Stimulated activated naive CD4-positive, alpha-beta T cell treated with Interleukin-2 at 50 U/mL for 16 hours (primary cell): ENCODE data around the gene SYT7.
"Not testable (repeated sequence)": the region's sequence is repeated elsewhere in the genome, so short reads cannot be mapped to it uniquely, and the experiment has no call there.

Experiments used
- DNase-seq: peaks from one replicate; lab custom pipeline; 2025; lab: John Stamatoyannopoulos, UW

SYT7 gene

GRCh38 chr11:61476371-61476770 lies 104.5 kb downstream of the SYT7 start:
- no peak for DNase-seq

GRCh38 chr11:61475433-61475832 lies 105.4 kb downstream of the SYT7 start:
- no peak for DNase-seq

GRCh38 chr11:61474013-61474643 lies 106.7 kb downstream of the SYT7 start:
- DNase-seq: no peak

GRCh38 chr11:61473370-61474012 lies 107.4 kb downstream of the SYT7 start:
- no peak for DNase-seq

GRCh38 chr11:61472868-61473267 lies 108.0 kb downstream of the SYT7 start:
- no peak for DNase-seq

- no peak for DNase-seq
Observed at GRCh38 chr11:61472282-61472681, 108.6 kb downstream of the SYT7 start.

- DNase-seq: no peak
Observed at GRCh38 chr11:61468002-61468401, 112.9 kb downstream of the SYT7 start.

- DNase-seq: not testable (repeated sequence)
Observed at GRCh38 chr11:61467602-61468001, 113.3 kb downstream of the SYT7 start.
